OCI-LY3 (cell line): Measurements from ENCODE around the gene RABEPK.

Experiments used
- CTCF ChIP-seq: fragments of 200-600, 300-600 bp; sonication (generic); IDR thresholded peaks from 2 replicates; pipeline ENCODE4 v1.5.1; 2014; ENCODE audit warnings: antibody characterized with exemption, low read length, low read depth
- EZH2phosphoT487 ChIP-seq: fragments of 200-600 bp; shearing (Covaris generic); IDR thresholded peaks from 2 replicates; pipeline ENCODE4 v1.6.1; 2018; ENCODE audit warnings: antibody characterized with exemption, mixed run types, low read depth

- TF ChIP-seq CTCF, result no peak
- TF ChIP-seq EZH2phosphoT487, result no peak
Measured at GRCh38 chr9:125200216-125201047, at the start of gene RABEPK.
